Endothelial cell of umbilical vein (primary cell): Measurements from ENCODE around the gene DHCR7. TPM values are rescaled to one million over a fixed set of nuclear protein-coding genes. Genes with fewer than 3 reads are reported as not detected.

ENCODE experiments used
- BruUV-seq: library from RNA; stranded (reverse); fragments of 400-500 nt; replicated peaks from 2 replicates; lab custom pipeline; 2021; lab: Mats Ljungman, UMichigan
- CTCF ChIA-PET: fragments of 300-600, 350-600 bp; sonication (Branson Sonifier 250); formaldehyde crosslinking; loops from one replicate; lab custom pipeline; 2021; ENCODE audit warnings: antibody characterized with exemption, inconsistent platforms; lab: Charles Lee
- POLR2A ChIA-PET: fragments of 300-600, 350-600 bp; sonication (Branson Sonifier 250); formaldehyde crosslinking; loops from one replicate; lab custom pipeline; 2021; ENCODE audit warnings: antibody characterized with exemption, inconsistent platforms; lab: Charles Lee
- DNase-seq: peaks from one replicate; pipeline ENCODE4 v3.0.0-alpha.2; 2011; ENCODE audit warnings: low read depth, low spot score
- FAIRE-seq: peaks from 2 replicates; lab custom pipeline; 2011; peaks lifted over from hg19 to GRCh38; lab: Jason Lieb, UNC
- H2AFZ ChIP-seq: 2 replicates; pipeline ENCODE4 v1.6.0; 2012; ENCODE audit warnings: low read depth, low read length, control low read depth, inconsistent platforms
- H3K27ac ChIP-seq: 2 replicates; pipeline ENCODE4 v1.5.1; 2011; ENCODE audit warnings: low read depth, mild to moderate bottlenecking, control low read depth, low read length, moderate library complexity; ENCODE audit not compliant: insufficient read depth
- H3K27me3 ChIP-seq, 2 experiments: 2 replicates each; pipeline versions ENCODE4 v1.6.0 to v1.6.1; 2011; ENCODE audit warnings: low read length in 2 of 2, mixed read lengths in 1 of 2; ENCODE audit not compliant: control insufficient read depth in 2 of 2, insufficient read depth in 2 of 2
- H3K36me3 ChIP-seq, 2 experiments: 2 replicates in 1 of 2; 3 replicates in 1 of 2; pipeline ENCODE4 v1.5.1; 2011; ENCODE audit warnings: low read length in 2 of 2, mild to moderate bottlenecking in 1 of 2, moderate library complexity in 1 of 2; ENCODE audit not compliant: control insufficient read depth in 2 of 2, insufficient read depth in 2 of 2; ENCODE audit errors: extremely low read depth in 1 of 2
- H3K4me1 ChIP-seq: 3 replicates; pipeline ENCODE4 v1.5.1; 2011; ENCODE audit warnings: mild to moderate bottlenecking, low read length; ENCODE audit not compliant: control insufficient read depth, insufficient read depth; ENCODE audit errors: extremely low read depth
- H3K4me2 ChIP-seq: 2 replicates; pipeline ENCODE4 v1.6.1; 2011; ENCODE audit warnings: low read length, control low read depth, mixed read lengths; ENCODE audit not compliant: insufficient read depth
- H3K4me3 ChIP-seq, 3 experiments: fragments of 200-600 bp in 1 of 3; sonication (generic), shearing (Covaris generic) in 1 of 3; replicated peaks in 1 of 3; 2 replicates each; pipeline ENCODE4 v1.5.1; 2011 to 2016; ENCODE audit warnings: control low read depth in 3 of 3, low read length in 3 of 3, mild to moderate bottlenecking in 2 of 3, inconsistent platforms in 1 of 3, low read depth in 1 of 3, moderate library complexity in 1 of 3; ENCODE audit not compliant: insufficient read depth in 1 of 3
- H3K79me2 ChIP-seq: 2 replicates; pipeline ENCODE4 v1.6.0; 2012; ENCODE audit warnings: low read length, inconsistent platforms; ENCODE audit not compliant: control insufficient read depth, insufficient read depth
- H3K9ac ChIP-seq: replicated peaks from 2 replicates; pipeline ENCODE3; 2011; ENCODE audit warnings: low read length, control low read depth; ENCODE audit not compliant: insufficient read depth; ENCODE audit errors: extremely low read depth
- H3K9me1 ChIP-seq: replicated peaks from 3 replicates; pipeline ENCODE4 v1.6.0; 2011; ENCODE audit warnings: mild to moderate bottlenecking, low read length; ENCODE audit not compliant: control insufficient read depth, insufficient read depth; ENCODE audit errors: extremely low read depth
- H3K9me3 ChIP-seq: replicated peaks from 2 replicates; pipeline ENCODE4 v1.5.1; 2012; ENCODE audit warnings: low read length, inconsistent platforms; ENCODE audit not compliant: control insufficient read depth, insufficient read depth
- H4K20me1 ChIP-seq: replicated peaks from 2 replicates; pipeline ENCODE3; 2011; ENCODE audit warnings: mild to moderate bottlenecking, low read length; ENCODE audit not compliant: control insufficient read depth, insufficient read depth; ENCODE audit errors: extremely low read depth
- MYC ChIP-seq: IDR thresholded peaks from one replicate; pipeline ENCODE4 v1.6.1; 2011; ENCODE audit warnings: mild to moderate bottlenecking, low read depth, low read length
- dilution Hi-C: fragments of 300-500 bp; cut with MboI; formaldehyde crosslinking; loops from one replicate; pipeline ENCODE4 v1.15.0; 2019; ENCODE audit warnings: low sequenced_read_pairs; ENCODE audit not compliant: extremely low pct_ligation_motif_present
- intact Hi-C: fragments of 100-400 bp; cut with micrococcal nuclease; formaldehyde crosslinking; loops from one replicate; pipeline ENCODE4 v1.10.0; 2022
- polyA plus RNA-seq, 4 experiments: library from polyadenylated mRNA; depleted of rRNA in 3 of 4; stranded (reverse) in 3 of 4; unstranded in 1 of 4; fragments of >200 nt; gene quantifications; 2 replicates each; pipeline versions ENCODE4 v1.2.1 to v1.2.3, GENCODE V29; 2011 to 2012; ENCODE audit warnings: missing spikeins in 1 of 4
- total RNA-seq: library from RNA; stranded (reverse); gene quantifications from 2 replicates; pipeline ENCODE4 v1.2.3, GENCODE V29; 2021
- TF ChIP-seq, protein P1 (sequence below), 2 donors: IDR thresholded peaks; 1 replicate in 1 of 2; 2 replicates in 1 of 2; pipeline ENCODE4 v1.5.1; 2011; ENCODE audit warnings: low read length in 2 of 2, mild to moderate bottlenecking in 2 of 2, moderate library complexity in 2 of 2, control low read depth in 1 of 2, inconsistent platforms in 1 of 2, low read depth in 1 of 2; ENCODE audit not compliant: insufficient read depth in 1 of 2; ENCODE audit errors: extremely low read depth in 1 of 2

DHCR7 gene
- total and polyA plus RNA-seq, 2 donors (not counting 3 experiments of a cell fraction or from before 2014, with no cell fraction given) = 171 to 175 TPM

DNA sequence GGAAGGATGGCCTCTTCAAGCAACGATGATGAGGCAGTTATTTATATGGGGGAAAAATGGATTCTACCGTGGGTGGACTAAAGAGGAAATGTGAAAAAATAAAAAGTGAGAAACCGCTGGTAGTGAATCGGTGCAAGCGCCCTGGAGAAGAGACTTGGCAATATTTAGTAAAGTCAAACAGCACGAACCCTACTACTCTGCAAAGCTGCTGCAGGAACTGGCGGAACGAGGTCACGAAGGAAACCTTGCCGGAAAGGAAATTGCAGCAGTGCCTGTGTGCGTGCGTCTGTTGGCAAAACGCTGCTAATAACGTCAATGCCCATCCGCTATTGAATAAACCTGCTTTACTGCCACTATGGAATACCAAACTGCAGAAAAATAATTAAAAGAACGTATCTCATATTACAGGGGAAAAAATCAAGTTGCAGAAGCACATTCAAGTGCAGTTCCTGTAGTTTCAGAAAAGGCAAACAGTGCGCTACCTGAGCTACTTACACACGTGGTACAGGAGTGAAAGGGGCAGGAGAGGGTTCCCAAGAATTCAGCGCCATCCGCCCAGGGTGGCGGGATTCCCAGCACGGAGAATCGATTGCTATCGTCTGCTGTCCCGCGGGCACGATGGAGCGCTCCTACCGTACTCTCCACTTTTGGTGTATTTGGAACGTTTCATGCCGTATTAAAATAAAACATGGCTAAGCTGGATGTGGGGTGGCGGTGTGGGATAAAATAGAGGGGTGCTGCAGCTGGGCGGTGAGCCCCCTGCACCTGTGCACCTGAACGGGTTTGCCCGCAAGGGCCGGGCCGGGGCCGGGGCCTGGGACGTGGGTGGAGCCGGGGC, 4.2 kb upstream of the DHCR7 start:
- peak; percentile 63 for DNase-seq
- no TSS peak for BruUV-seq

More for the DNA sequence above, 4.2 kb upstream of the DHCR7 start:
- Histone ChIP-seq H3K9ac (peak overlapping the region; percentile 70), H3K36me3 (peaks cover 6 to 14% of the 10 kb centered on the region in 2 experiments), H3K4me2 (peak overlapping the region; percentile 92), H3K9me3 (no peaks in the 10 kb centered on the region), H3K4me3 (peak overlapping the region; percentile 74 to 85 (median 79)), H3K79me2 (peaks cover 36% of the 10 kb centered on the region), H3K9me1 (no peaks in the 10 kb centered on the region), H3K27ac (peak overlapping the region; percentile 72), H4K20me1 (no peaks in the 10 kb centered on the region), H2AFZ (peak overlapping the region; percentile 84), H3K27me3 (no peaks in the 10 kb centered on the region), H3K4me1 (peaks cover 29% of the 10 kb centered on the region)
- ChIA-PET CTCF (interaction anchor here (0.6 to 2.8 kb wide), 7 partner anchors 36 to 1232 kb away, joined by 3 to 14 read pairs (median 5); no protein-coding TSS in a partner anchor), POLR2A (interaction anchor here (0.6 to 1.2 kb wide), 4 partner anchors 14 to 1033 kb away, joined by 3 to 5 read pairs (median 4); no protein-coding TSS in a partner anchor)
- dilution Hi-C loops = no loop called here
- intact Hi-C loops = loop anchor here (2.0 to 10.0 kb wide), 2 partner anchors 36 to 332 kb away; no protein-coding TSS in a partner anchor
- peak; percentile 36 for TF ChIP-seq MYC
- TF ChIP-seq, protein P1, sequence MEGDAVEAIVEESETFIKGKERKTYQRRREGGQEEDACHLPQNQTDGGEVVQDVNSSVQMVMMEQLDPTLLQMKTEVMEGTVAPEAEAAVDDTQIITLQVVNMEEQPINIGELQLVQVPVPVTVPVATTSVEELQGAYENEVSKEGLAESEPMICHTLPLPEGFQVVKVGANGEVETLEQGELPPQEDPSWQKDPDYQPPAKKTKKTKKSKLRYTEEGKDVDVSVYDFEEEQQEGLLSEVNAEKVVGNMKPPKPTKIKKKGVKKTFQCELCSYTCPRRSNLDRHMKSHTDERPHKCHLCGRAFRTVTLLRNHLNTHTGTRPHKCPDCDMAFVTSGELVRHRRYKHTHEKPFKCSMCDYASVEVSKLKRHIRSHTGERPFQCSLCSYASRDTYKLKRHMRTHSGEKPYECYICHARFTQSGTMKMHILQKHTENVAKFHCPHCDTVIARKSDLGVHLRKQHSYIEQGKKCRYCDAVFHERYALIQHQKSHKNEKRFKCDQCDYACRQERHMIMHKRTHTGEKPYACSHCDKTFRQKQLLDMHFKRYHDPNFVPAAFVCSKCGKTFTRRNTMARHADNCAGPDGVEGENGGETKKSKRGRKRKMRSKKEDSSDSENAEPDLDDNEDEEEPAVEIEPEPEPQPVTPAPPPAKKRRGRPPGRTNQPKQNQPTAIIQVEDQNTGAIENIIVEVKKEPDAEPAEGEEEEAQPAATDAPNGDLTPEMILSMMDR (IDR thresholded peaks at IDR 0.05; ENCODE audit: extremely low read depth in 1 of 2, insufficient read depth in 1 of 2, low read depth in 1 of 2, low read length in 2 of 2) = no peak
- FAIRE-seq = no peak
